GM12873 (cell line): ENCODE measurements around the gene ZNF511.

ENCODE experiments used
- CTCF ChIP-seq: IDR thresholded peaks from 2 replicates; pipeline ENCODE4 v1.5.1; 2012; ENCODE audit warnings: low read depth, mild to moderate bottlenecking, moderate library complexity, low read length, control low read depth; ENCODE audit not compliant: insufficient read depth; ENCODE audit errors: missing control alignments

Gene ZNF511

DNA sequence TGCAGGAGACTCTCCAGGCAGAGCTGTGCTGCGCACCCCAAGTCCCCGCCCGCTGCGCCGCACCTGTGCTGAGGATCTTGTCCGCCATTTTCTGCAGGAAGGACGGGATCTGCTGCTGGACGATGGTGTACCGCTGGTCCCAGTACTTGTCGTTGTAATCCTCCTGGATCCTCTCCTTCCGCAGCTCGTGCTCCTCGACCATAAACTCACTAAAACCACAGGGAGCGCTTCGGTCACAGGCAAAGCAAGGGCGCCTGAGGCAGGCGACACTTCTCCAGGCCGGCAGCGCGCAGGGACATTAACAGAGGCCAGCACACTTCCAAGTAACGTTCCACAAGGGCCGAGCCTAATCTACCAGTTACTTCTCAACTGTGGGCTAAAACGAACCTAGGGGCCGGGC, 19.0 kb upstream of the ZNF511 start:
- TF ChIP-seq CTCF: no peak

GRCh38 chr10:133292919-133293809, 15.6 kb upstream of the ZNF511 start:
- TF ChIP-seq CTCF: no peak

- no peak for TF ChIP-seq CTCF
Observed at GRCh38 chr10:133293810-133294119, 14.9 kb upstream of the ZNF511 start.

DNA sequence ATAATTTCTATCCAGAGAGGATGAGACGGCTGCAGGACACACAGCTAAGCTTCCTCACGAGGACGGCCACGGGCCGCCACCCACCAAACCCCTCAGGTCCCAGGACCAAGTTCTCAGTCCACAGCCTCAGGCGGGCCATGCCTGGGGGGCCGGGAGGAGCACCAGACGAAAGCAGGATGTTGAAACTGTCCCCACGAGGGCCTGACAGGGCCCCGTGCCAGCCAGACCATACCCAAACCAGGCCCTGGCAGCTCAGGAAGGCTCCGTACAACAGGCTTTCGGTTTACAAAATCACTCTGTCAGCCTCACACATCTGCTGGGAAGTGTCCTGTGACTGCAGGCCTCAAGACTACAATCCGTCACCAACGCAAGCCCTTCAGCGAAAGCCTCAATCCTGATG, 14.5 kb upstream of the ZNF511 start:
- no peak for TF ChIP-seq CTCF

- TF ChIP-seq CTCF: no peak
Observed at GRCh38 chr10:133295426-133296320, 13.0 kb upstream of the ZNF511 start.

- TF ChIP-seq CTCF: no peak
Observed at GRCh38 chr10:133297504-133297903, 11.2 kb upstream of the ZNF511 start.

- no peak for TF ChIP-seq CTCF
Observed at GRCh38 chr10:133298466-133298865, 10.2 kb upstream of the ZNF511 start.
